Panc1 (cell line): ENCODE measurements around the gene CREB3.

Experiments
- POLR2AphosphoS5 ChIP-seq: IDR thresholded peaks from 2 replicates; pipeline ENCODE4 v1.6.1; 2012; ENCODE audit warnings: mild to moderate bottlenecking, low read depth, low read length, moderate library complexity
- REST ChIP-seq, 2 experiments: IDR thresholded peaks; 2 replicates each; pipeline ENCODE4 v1.6.1; 2011 to 2012; ENCODE audit warnings: low read depth in 2 of 2, control low read depth in 1 of 2, low read length in 1 of 2, mild to moderate bottlenecking in 1 of 2, moderate library complexity in 1 of 2; ENCODE audit not compliant: insufficient read depth in 1 of 2
- SIN3A ChIP-seq: IDR thresholded peaks from 2 replicates; pipeline ENCODE4 v1.6.1; 2012; ENCODE audit warnings: low read depth, mild to moderate bottlenecking, low read length, moderate library complexity, borderline replicate concordance; ENCODE audit not compliant: insufficient read depth
- TCF7L2 ChIP-seq: IDR thresholded peaks from 2 replicates; pipeline ENCODE4 v1.6.1; 2011; ENCODE audit warnings: mild to moderate bottlenecking, low read depth, low read length, inconsistent platforms
- TF ChIP-seq, protein P1 (sequence below): fragments of 450-650 bp; IDR thresholded peaks from 2 replicates; pipeline ENCODE4 v1.5.1; 2017; ENCODE audit warnings: mild to moderate bottlenecking

- TF ChIP-seq, protein P1, sequence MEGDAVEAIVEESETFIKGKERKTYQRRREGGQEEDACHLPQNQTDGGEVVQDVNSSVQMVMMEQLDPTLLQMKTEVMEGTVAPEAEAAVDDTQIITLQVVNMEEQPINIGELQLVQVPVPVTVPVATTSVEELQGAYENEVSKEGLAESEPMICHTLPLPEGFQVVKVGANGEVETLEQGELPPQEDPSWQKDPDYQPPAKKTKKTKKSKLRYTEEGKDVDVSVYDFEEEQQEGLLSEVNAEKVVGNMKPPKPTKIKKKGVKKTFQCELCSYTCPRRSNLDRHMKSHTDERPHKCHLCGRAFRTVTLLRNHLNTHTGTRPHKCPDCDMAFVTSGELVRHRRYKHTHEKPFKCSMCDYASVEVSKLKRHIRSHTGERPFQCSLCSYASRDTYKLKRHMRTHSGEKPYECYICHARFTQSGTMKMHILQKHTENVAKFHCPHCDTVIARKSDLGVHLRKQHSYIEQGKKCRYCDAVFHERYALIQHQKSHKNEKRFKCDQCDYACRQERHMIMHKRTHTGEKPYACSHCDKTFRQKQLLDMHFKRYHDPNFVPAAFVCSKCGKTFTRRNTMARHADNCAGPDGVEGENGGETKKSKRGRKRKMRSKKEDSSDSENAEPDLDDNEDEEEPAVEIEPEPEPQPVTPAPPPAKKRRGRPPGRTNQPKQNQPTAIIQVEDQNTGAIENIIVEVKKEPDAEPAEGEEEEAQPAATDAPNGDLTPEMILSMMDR, result no peak
- TF ChIP-seq SIN3A (no peak), POLR2AphosphoS5 (no peak), REST (IDR thresholded peaks at IDR 0.05; ENCODE audit: insufficient read depth in 1 of 2, low read depth in 2 of 2, low read length in 1 of 2) (no peak), TCF7L2 (no peak)
These were observed 5.5 kb upstream of the CREB3 start for GRCh38 chr9:35726931-35727330.
